Chondrocyte (in vitro differentiated cells): ENCODE measurements around the gene NDUFB4. TPM values are rescaled to one million over a fixed set of nuclear protein-coding genes. Genes with fewer than 3 reads are reported as not detected.

Source experiments
- DNase-seq: peaks from one replicate; pipeline ENCODE4 v3.0.0; 2021; ENCODE audit warnings: mixed read lengths, low spot score
- H3K27ac Mint-ChIP-seq: one replicate; pipeline ENCODE4 v1.8.0; 2021; ENCODE audit warnings: mild to moderate bottlenecking, moderate library complexity, mixed read lengths; ENCODE audit not compliant: unreplicated experiment
- H3K27me3 Mint-ChIP-seq: 2 replicates; pipeline ENCODE4 v1.8.0; 2021; ENCODE audit warnings: low read depth, mixed read lengths
- H3K36me3 Mint-ChIP-seq: 2 replicates; pipeline ENCODE4 v1.8.0; 2021; ENCODE audit warnings: low read depth, mixed read lengths
- H3K4me1 Mint-ChIP-seq: 2 replicates; pipeline ENCODE4 v1.8.0; 2021; ENCODE audit warnings: low read depth, mild to moderate bottlenecking, mixed read lengths
- H3K4me3 Mint-ChIP-seq: one replicate; pipeline ENCODE4 v1.8.0; 2021; ENCODE audit warnings: mild to moderate bottlenecking, moderate library complexity, mixed read lengths; ENCODE audit not compliant: unreplicated experiment
- H3K9me3 Mint-ChIP-seq: 2 replicates; pipeline ENCODE4 v1.8.0; 2021; ENCODE audit warnings: low read depth, mixed read lengths
- CTCF ChIP-seq: fragments of 200-600 bp; sonication (generic); IDR thresholded peaks from 2 replicates; pipeline ENCODE4 v1.5.0; 2021; ENCODE audit warnings: antibody characterized with exemption, mild to moderate bottlenecking, moderate library complexity
- total RNA-seq: library from RNA; stranded (reverse); gene quantifications from 3 replicates; pipeline ENCODE4 v1.2.1, GENCODE V29; 2021

Gene NDUFB4
- total RNA-seq, 1 donor from 2014 or later = 81.8 TPM

- no peaks in the 10 kb centered on the region for H3K9me3 Mint-ChIP-seq
- H3K4me1 Mint-ChIP-seq = peaks cover 40% of the 10 kb centered on the region
- DNase-seq = no peak
- TF ChIP-seq CTCF = no peak
- H3K27ac Mint-ChIP-seq = no peak overlapping the region
- H3K27me3 Mint-ChIP-seq = no peaks in the 10 kb centered on the region
- H3K4me3 Mint-ChIP-seq = no peak overlapping the region
- H3K36me3 Mint-ChIP-seq = no peaks in the 10 kb centered on the region
These were observed 52.2 kb downstream of the NDUFB4 start for GRCh38 chr3:120648290-120648689.

GRCh38 chr3:120649830-120650233, 53.7 kb downstream of the NDUFB4 start:
- no peak for DNase-seq
- Mint-ChIP-seq H3K4me3 (no peak overlapping the region), H3K27ac (no peak overlapping the region), H3K27me3 (no peaks in the 10 kb centered on the region), H3K9me3 (no peaks in the 10 kb centered on the region), H3K36me3 (no peaks in the 10 kb centered on the region), H3K4me1 (peaks cover 35% of the 10 kb centered on the region)
- no peak for TF ChIP-seq CTCF

GRCh38 chr3:120650311-120650710, 54.2 kb downstream of the NDUFB4 start:
- H3K4me3 Mint-ChIP-seq = no peak overlapping the region
- no peak for TF ChIP-seq CTCF
- H3K9me3 Mint-ChIP-seq = no peaks in the 10 kb centered on the region

More at GRCh38 chr3:120650311-120650710, 54.2 kb downstream of the NDUFB4 start:
- H3K36me3 Mint-ChIP-seq = no peaks in the 10 kb centered on the region
- no peaks in the 10 kb centered on the region for H3K27me3 Mint-ChIP-seq
- peaks cover 30% of the 10 kb centered on the region for H3K4me1 Mint-ChIP-seq
- DNase-seq = no peak
- H3K27ac Mint-ChIP-seq = no peak overlapping the region

Other genes with a start within 250 kb of the NDUFB4 start
- gene LRRC58, start 247.0 kb upstream of the NDUFB4 start, total RNA-seq = 26.1 to 28.0 TPM (median 27.8 TPM) in 3 replicates
- gene FSTL1, start 145.3 kb upstream of the NDUFB4 start, total RNA-seq = 2,561 to 3,511 TPM (median 3,398 TPM) in 3 replicates
- 0.27 to 0.40 TPM in 2 of 3 replicates, not detected in the other for gene HGD, start 85.9 kb downstream of the NDUFB4 start, total RNA-seq
- 17.0 to 22.5 TPM (median 17.1 TPM) in 3 replicates for gene RABL3, start 146.2 kb downstream of the NDUFB4 start, total RNA-seq
- 18.0 to 22.2 TPM (median 22.2 TPM) in 3 replicates for gene GTF2E1, start 146.4 kb downstream of the NDUFB4 start, total RNA-seq